Measurements from ENCODE around the gene ATP6V1C2.

The ATP6V1C2 gene

DNA sequence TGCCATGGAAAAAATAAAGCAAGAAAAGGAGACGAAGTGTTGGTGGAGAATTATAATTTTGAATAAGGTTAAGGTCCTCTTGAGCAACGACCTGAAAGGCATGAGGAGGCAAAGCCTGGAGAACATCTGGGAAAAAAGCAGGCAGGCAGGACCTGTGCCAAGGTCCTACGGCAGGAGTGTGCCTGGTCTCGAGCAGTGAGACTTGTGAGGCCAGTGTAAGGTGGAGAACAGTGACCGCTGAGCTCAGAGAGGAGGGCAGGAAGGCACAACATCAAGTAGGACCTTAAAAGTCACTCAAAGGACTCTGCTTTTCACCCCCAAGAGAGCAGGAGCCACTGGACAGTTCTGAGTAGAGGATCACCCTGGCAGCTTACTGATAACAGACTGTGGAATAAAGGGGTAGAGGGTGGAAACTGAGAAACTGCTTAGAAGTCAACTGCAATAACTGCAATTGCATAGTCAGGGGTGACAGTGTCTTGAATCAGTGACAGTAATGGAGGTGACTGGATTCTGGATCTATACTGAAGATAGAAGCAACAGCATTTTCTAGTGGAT, 35.2 kb upstream of the ATP6V1C2 start:
- TF ChIP-seq, protein P1, sequence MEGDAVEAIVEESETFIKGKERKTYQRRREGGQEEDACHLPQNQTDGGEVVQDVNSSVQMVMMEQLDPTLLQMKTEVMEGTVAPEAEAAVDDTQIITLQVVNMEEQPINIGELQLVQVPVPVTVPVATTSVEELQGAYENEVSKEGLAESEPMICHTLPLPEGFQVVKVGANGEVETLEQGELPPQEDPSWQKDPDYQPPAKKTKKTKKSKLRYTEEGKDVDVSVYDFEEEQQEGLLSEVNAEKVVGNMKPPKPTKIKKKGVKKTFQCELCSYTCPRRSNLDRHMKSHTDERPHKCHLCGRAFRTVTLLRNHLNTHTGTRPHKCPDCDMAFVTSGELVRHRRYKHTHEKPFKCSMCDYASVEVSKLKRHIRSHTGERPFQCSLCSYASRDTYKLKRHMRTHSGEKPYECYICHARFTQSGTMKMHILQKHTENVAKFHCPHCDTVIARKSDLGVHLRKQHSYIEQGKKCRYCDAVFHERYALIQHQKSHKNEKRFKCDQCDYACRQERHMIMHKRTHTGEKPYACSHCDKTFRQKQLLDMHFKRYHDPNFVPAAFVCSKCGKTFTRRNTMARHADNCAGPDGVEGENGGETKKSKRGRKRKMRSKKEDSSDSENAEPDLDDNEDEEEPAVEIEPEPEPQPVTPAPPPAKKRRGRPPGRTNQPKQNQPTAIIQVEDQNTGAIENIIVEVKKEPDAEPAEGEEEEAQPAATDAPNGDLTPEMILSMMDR (IDR thresholded peaks at IDR 0.05; ENCODE audit: control extremely low read depth, extremely low read depth, low read depth, missing control alignments): no peak
- no peak for DNase-seq (ENCODE audit: extremely low spot score)
- POLR2A ChIA-PET: interaction anchor here (0.6 to 0.9 kb wide), 2 partner anchors 11 to 204 kb away, joined by 3 read pairs; no protein-coding TSS in a partner anchor
- CTCF ChIA-PET: interaction anchor here (1.5 kb wide), 1 partner anchor 8 kb away, joined by 5 read pairs; no protein-coding TSS in a partner anchor

DNA sequence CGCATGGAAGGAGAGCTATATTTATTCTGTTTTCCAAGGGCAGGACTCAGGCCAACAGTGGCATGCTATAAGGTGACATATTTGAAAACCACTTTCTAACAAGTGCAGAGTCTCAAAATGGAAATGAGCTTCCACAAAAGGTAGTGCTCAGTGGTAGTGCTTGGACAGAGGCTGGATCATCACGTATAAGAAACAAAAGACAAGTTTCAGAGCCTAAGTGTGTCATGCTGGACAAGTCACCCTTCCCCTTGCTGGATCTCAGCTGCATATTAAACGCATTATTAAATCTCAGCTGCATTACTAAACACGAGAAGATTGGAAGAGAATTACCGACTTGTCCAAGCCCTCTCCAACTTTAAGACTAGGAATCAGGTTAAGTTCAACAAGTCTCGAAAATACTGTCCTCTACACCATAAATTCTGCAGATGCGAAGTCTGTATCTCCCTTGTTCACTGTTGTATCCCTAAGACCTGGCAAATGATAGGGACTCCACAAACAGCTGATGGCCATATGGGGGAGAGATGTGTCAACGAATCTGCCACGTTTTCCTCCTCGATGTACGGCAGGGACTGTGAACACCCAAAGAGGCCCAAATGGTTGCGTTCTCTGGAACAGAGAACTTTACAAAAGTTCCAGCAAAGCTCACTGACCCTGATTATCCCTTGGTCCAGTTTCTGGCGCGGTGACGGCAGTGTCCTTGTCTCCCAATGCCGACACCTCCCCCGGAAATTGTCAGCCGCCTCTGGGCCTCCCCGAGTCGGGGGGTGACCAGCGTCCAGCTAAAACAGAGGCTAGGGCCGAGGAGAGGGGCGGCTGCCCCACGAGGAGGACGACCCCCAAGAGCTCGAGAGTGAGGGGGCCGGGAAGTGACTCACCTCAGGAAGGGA, 32.3 kb upstream of the ATP6V1C2 start:
- DNase-seq (ENCODE audit: extremely low spot score): peak; percentile 26
- TF ChIP-seq, protein P1 (IDR thresholded peaks at IDR 0.05; ENCODE audit: control extremely low read depth, extremely low read depth, low read depth, missing control alignments): no peak
- ChIA-PET POLR2A (no interaction called here), CTCF (interaction anchor here (1.0 to 1.9 kb wide), 7 partner anchors 10 to 149 kb away, joined by 3 to 7 read pairs (median 4); no protein-coding TSS in a partner anchor)

DNA sequence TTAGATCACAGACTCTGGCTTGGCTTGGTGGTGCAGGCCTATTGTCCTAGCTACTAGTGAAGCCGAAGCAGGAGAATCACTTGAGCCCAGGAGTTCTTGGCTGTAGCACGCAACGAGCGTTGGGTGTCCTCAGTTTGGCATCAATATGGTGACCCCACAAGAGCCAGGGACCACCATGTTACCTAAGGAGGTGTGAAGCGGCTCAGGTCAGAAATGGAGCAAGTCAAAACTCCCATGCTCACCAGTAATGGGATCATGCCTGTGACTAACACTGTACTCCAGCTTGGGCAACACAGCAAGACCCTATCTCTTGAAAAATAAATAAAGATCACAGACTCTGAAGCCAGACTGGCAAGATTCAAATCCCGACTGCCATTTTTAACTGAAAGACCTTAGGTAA, 29.9 kb upstream of the ATP6V1C2 start:
- no peak for DNase-seq (ENCODE audit: extremely low spot score)
- POLR2A ChIA-PET: no interaction called here
- TF ChIP-seq, protein P1 (IDR thresholded peaks at IDR 0.05; ENCODE audit: control extremely low read depth, extremely low read depth, low read depth, missing control alignments): no peak
- CTCF ChIA-PET: no interaction called here

DNA sequence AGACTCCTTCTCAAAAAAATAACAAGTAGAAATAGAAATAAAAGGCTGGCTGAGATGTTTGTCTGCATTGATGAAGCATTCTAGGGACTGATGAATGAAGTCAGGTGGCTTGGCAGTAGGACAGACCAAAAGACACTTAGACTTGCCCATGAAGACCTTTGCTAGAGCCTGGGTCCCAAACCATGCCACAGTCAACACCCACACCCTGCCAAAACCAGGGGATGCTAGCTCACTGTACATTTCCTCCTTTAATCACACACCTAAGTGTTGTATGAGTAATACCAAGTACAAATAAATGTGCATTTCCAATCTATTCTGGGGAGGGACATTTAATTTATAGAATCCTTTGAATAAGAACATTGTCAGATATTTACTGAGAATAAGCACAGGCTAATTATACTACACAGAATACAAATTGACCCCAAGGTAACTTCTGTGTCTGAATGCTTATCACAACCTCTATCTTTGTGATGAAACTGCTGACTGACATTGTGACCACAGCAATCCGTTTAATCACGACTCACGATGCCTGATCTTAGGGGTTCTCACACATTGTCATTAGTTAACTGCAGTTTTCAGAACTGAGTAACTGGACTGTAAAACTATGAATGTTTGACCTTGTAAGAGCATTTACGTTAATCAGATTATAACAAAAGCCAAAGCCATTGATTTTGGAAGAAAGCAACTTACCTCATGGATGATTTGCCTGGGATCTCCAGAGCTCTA, 21.2 kb upstream of the ATP6V1C2 start:
- CTCF ChIA-PET: no interaction called here
- TF ChIP-seq, protein P1 (IDR thresholded peaks at IDR 0.05; ENCODE audit: control extremely low read depth, extremely low read depth, low read depth, missing control alignments): no peak
- POLR2A ChIA-PET: no interaction called here
- no peak for DNase-seq (ENCODE audit: extremely low spot score)

DNA sequence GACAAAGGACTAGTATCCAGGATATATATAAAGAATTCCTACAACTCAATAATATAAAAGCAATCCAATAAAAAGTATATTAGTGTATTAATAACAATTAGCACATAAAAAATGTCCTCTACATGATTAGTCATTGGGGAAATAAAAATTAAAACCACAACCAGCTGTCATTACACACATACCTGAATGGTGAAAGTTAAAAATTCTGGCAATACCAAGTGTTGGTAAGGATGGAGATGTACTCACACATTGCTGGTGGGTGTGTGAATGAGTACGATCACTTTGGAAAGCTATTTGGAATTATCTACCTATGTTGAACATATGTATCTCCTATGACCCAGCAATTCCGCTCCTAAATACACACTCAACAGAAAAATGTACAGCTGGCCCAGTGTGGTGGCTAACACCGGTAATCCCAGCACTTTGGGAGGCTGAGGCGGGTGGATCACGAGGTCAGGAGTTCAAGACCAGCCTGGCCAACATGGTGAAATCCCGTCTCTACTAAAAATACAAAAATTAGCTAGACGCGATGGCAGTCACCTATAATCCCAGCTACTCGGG, 17.3 kb upstream of the ATP6V1C2 start:
- ChIA-PET CTCF (interaction anchor here (1.1 to 1.2 kb wide), 2 partner anchors 22 to 39 kb away, joined by 3 to 4 read pairs; no protein-coding TSS in a partner anchor), POLR2A (no interaction called here)

More for the DNA sequence above, 17.3 kb upstream of the ATP6V1C2 start:
- TF ChIP-seq, protein P1 (IDR thresholded peaks at IDR 0.05; ENCODE audit: control extremely low read depth, extremely low read depth, low read depth, missing control alignments): no peak
- no peak for DNase-seq (ENCODE audit: extremely low spot score)
